ENCODE results near the gene SLC25A26.

The SLC25A26 gene

GRCh38 chr3:66338927-66339326 is 118.1 kb downstream of the SLC25A26 start:
- H3K27ac ChIP-seq (ENCODE audit: low read depth, low read length): no peak overlapping the region

GRCh38 chr3:66342717-66343356 is 122.0 kb downstream of the SLC25A26 start:
- H3K9ac ChIP-seq (ENCODE audit: low read length): no peak overlapping the region
- H4K12ac ChIP-seq (ENCODE audit: low read depth, low read length): no peak overlapping the region
- H3K18ac ChIP-seq (ENCODE audit: low read length): no peak overlapping the region
- H3K79me2 ChIP-seq (ENCODE audit: control insufficient read depth, insufficient read depth, low read length, poor library complexity): no peaks in the 10 kb centered on the region
- H2BK120ac ChIP-seq (ENCODE audit: insufficient read depth, low read length, poor library complexity): no peak overlapping the region
- H3K27me3 ChIP-seq (ENCODE audit: insufficient read depth, low read length): no peaks in the 10 kb centered on the region
- H2AFZ ChIP-seq (ENCODE audit: insufficient read depth, low read length, poor library complexity): no peak overlapping the region
- H3K4me1 ChIP-seq (ENCODE audit: control insufficient read depth in 1 of 2, insufficient read depth in 2 of 2, low read length in 2 of 2): peaks cover 3 to 4% of the 10 kb centered on the region in 2 experiments
- H3K36me3 ChIP-seq (ENCODE audit: control insufficient read depth in 1 of 2, insufficient read depth in 2 of 2, low read length in 2 of 2): no peaks in the 10 kb centered on the region
- H3K4me3 ChIP-seq (ENCODE audit: low read depth, low read length): no peak overlapping the region
- no peak overlapping the region for H3K27ac ChIP-seq (ENCODE audit: low read depth, low read length)
- H2AK5ac ChIP-seq (ENCODE audit: low read length): no peak overlapping the region
- no peak overlapping the region for H3K4ac ChIP-seq (ENCODE audit: low read depth, low read length)
- no peak overlapping the region for H2BK12ac ChIP-seq (ENCODE audit: low read length)
- no peaks in the 10 kb centered on the region for H3K79me1 ChIP-seq (ENCODE audit: low read length)
- no peak for DNase-seq
- WGBS (ENCODE audit: extremely low coverage, insufficient coverage, insufficient read length): no CpG with 5 or more reads among the region's 8 CpGs
- H4K91ac ChIP-seq (ENCODE audit: low read depth, low read length): no peak overlapping the region
- no peak overlapping the region for H3K23ac ChIP-seq (ENCODE audit: low read length)
- H2BK5ac ChIP-seq (ENCODE audit: low read depth, low read length, poor library complexity): no peak overlapping the region
- H4K8ac ChIP-seq (ENCODE audit: low read depth, low read length): no peak overlapping the region
- no peak overlapping the region for H3K4me2 ChIP-seq (ENCODE audit: low read length)
- H3K14ac ChIP-seq (ENCODE audit: low read length): no peak overlapping the region
- no peaks in the 10 kb centered on the region for H3K9me3 ChIP-seq (ENCODE audit: insufficient read depth, low read depth, low read length)

More at GRCh38 chr3:66338927-66339326, 118.1 kb downstream of the SLC25A26 start:
- DNase-seq: peak in 1 of 2 donors; percentile 67
- no peak overlapping the region for H4K91ac ChIP-seq (ENCODE audit: low read depth, low read length)
- no peak overlapping the region for H2BK120ac ChIP-seq (ENCODE audit: insufficient read depth, low read length, poor library complexity)
- H2AFZ ChIP-seq (ENCODE audit: insufficient read depth, low read length, poor library complexity): no peak overlapping the region
- no peak overlapping the region for H2BK12ac ChIP-seq (ENCODE audit: low read length)
- no peaks in the 10 kb centered on the region for H3K4me1 ChIP-seq (ENCODE audit: control insufficient read depth in 1 of 2, insufficient read depth in 2 of 2, low read length in 2 of 2)
- H2BK5ac ChIP-seq (ENCODE audit: low read depth, low read length, poor library complexity): no peak overlapping the region
- no peaks in the 10 kb centered on the region for H3K9me3 ChIP-seq (ENCODE audit: insufficient read depth, low read depth, low read length)
- H3K27me3 ChIP-seq (ENCODE audit: insufficient read depth, low read length): no peaks in the 10 kb centered on the region
- H3K4me3 ChIP-seq (ENCODE audit: low read depth, low read length): no peak overlapping the region
- no peak overlapping the region for H3K14ac ChIP-seq (ENCODE audit: low read length)
- H3K23ac ChIP-seq (ENCODE audit: low read length): no peak overlapping the region
- no peaks in the 10 kb centered on the region for H3K79me1 ChIP-seq (ENCODE audit: low read length)
- no peak overlapping the region for H4K8ac ChIP-seq (ENCODE audit: low read depth, low read length)
- H3K4ac ChIP-seq (ENCODE audit: low read depth, low read length): no peak overlapping the region
- H3K18ac ChIP-seq (ENCODE audit: low read length): no peak overlapping the region
- H2AK5ac ChIP-seq (ENCODE audit: low read length): no peak overlapping the region
- H3K79me2 ChIP-seq (ENCODE audit: control insufficient read depth, insufficient read depth, low read length, poor library complexity): no peaks in the 10 kb centered on the region
- no peak overlapping the region for H3K4me2 ChIP-seq (ENCODE audit: low read length)
- H4K12ac ChIP-seq (ENCODE audit: low read depth, low read length): no peak overlapping the region
- no CpG with 5 or more reads among the region's 3 CpGs for WGBS (ENCODE audit: extremely low coverage, insufficient coverage, insufficient read length)
- no peaks in the 10 kb centered on the region for H3K36me3 ChIP-seq (ENCODE audit: control insufficient read depth in 1 of 2, insufficient read depth in 2 of 2, low read length in 2 of 2)
- no peak overlapping the region for H3K9ac ChIP-seq (ENCODE audit: low read length)

- Histone ChIP-seq H3K4me3 (ENCODE audit: low read depth, low read length) (no peak overlapping the region), H4K8ac (ENCODE audit: low read depth, low read length) (no peak overlapping the region), H3K23ac (ENCODE audit: low read length) (no peak overlapping the region), H3K18ac (ENCODE audit: low read length) (no peak overlapping the region), H2BK5ac (ENCODE audit: low read depth, low read length, poor library complexity) (no peak overlapping the region), H3K27ac (ENCODE audit: low read depth, low read length) (no peak overlapping the region), H4K91ac (ENCODE audit: low read depth, low read length) (no peak overlapping the region), H3K79me1 (ENCODE audit: low read length) (no peaks in the 10 kb centered on the region), H2BK120ac (ENCODE audit: insufficient read depth, low read length, poor library complexity) (no peak overlapping the region), H4K12ac (ENCODE audit: low read depth, low read length) (no peak overlapping the region), H3K4me2 (ENCODE audit: low read length) (no peak overlapping the region), H3K4ac (ENCODE audit: low read depth, low read length) (no peak overlapping the region), H3K4me1 (ENCODE audit: control insufficient read depth in 1 of 2, insufficient read depth in 2 of 2, low read length in 2 of 2) (peaks cover 3 to 4% of the 10 kb centered on the region in 2 experiments), H3K9ac (ENCODE audit: low read length) (no peak overlapping the region), H2BK12ac (ENCODE audit: low read length) (no peak overlapping the region), H3K79me2 (ENCODE audit: control insufficient read depth, insufficient read depth, low read length, poor library complexity) (no peaks in the 10 kb centered on the region), H3K36me3 (ENCODE audit: control insufficient read depth in 1 of 2, insufficient read depth in 2 of 2, low read length in 2 of 2) (no peaks in the 10 kb centered on the region), H2AFZ (ENCODE audit: insufficient read depth, low read length, poor library complexity) (no peak overlapping the region), H3K9me3 (ENCODE audit: insufficient read depth, low read depth, low read length) (no peaks in the 10 kb centered on the region), H3K14ac (ENCODE audit: low read length) (no peak overlapping the region), H3K27me3 (ENCODE audit: insufficient read depth, low read length) (no peaks in the 10 kb centered on the region), H2AK5ac (ENCODE audit: low read length) (no peak overlapping the region)
- no CpG with 5 or more reads among the region's 9 CpGs for WGBS (ENCODE audit: extremely low coverage, insufficient coverage, insufficient read length)
- no peak for DNase-seq
Observed at GRCh38 chr3:66344391-66344811, 123.6 kb downstream of the SLC25A26 start.

GRCh38 chr3:66344848-66345578 is 124.2 kb downstream of the SLC25A26 start:
- H4K91ac ChIP-seq (ENCODE audit: low read depth, low read length): no peak overlapping the region
- no CpG with 5 or more reads among the region's 8 CpGs for WGBS (ENCODE audit: extremely low coverage, insufficient coverage, insufficient read length)
- H2BK12ac ChIP-seq (ENCODE audit: low read length): no peak overlapping the region
- H3K79me2 ChIP-seq (ENCODE audit: control insufficient read depth, insufficient read depth, low read length, poor library complexity): no peaks in the 10 kb centered on the region
- H3K27ac ChIP-seq (ENCODE audit: low read depth, low read length): no peak overlapping the region
- H2BK5ac ChIP-seq (ENCODE audit: low read depth, low read length, poor library complexity): no peak overlapping the region
- no peak overlapping the region for H3K14ac ChIP-seq (ENCODE audit: low read length)
- no peaks in the 10 kb centered on the region for H3K36me3 ChIP-seq (ENCODE audit: control insufficient read depth in 1 of 2, insufficient read depth in 2 of 2, low read length in 2 of 2)
- H3K4me2 ChIP-seq (ENCODE audit: low read length): no peak overlapping the region
- no peak overlapping the region for H2AFZ ChIP-seq (ENCODE audit: insufficient read depth, low read length, poor library complexity)
- H3K9me3 ChIP-seq (ENCODE audit: insufficient read depth, low read depth, low read length): no peaks in the 10 kb centered on the region
- no peak overlapping the region for H3K9ac ChIP-seq (ENCODE audit: low read length)
- H2AK5ac ChIP-seq (ENCODE audit: low read length): no peak overlapping the region
- no peak overlapping the region for H3K4me3 ChIP-seq (ENCODE audit: low read depth, low read length)
- H3K18ac ChIP-seq (ENCODE audit: low read length): no peak overlapping the region
- no peak for DNase-seq
- peaks cover 3 to 4% of the 10 kb centered on the region in 2 experiments for H3K4me1 ChIP-seq (ENCODE audit: control insufficient read depth in 1 of 2, insufficient read depth in 2 of 2, low read length in 2 of 2)
- H3K4ac ChIP-seq (ENCODE audit: low read depth, low read length): no peak overlapping the region
- H2BK120ac ChIP-seq (ENCODE audit: insufficient read depth, low read length, poor library complexity): no peak overlapping the region
- H3K27me3 ChIP-seq (ENCODE audit: insufficient read depth, low read length): no peaks in the 10 kb centered on the region
- no peak overlapping the region for H4K8ac ChIP-seq (ENCODE audit: low read depth, low read length)
- no peak overlapping the region for H3K23ac ChIP-seq (ENCODE audit: low read length)
- H4K12ac ChIP-seq (ENCODE audit: low read depth, low read length): no peak overlapping the region
- H3K79me1 ChIP-seq (ENCODE audit: low read length): no peaks in the 10 kb centered on the region

Data from trophoblast cell (in vitro differentiated cells and primary cell).